DND-41 (cell line): ENCODE data around the gene DNAH8.

ENCODE experiments used
- ATAC-seq: fragments of 200-7000 bp; cut with Tn5 transposase; 3 replicates; pipeline ENCODE4 v1.9.1; 2021; ENCODE audit warnings: low read depth; ENCODE audit not compliant: insufficient read depth
- DNase-seq: peaks from one replicate; pipeline ENCODE4 v3.0.0-alpha.2; 2020
- H2AFZ ChIP-seq: 2 replicates; pipeline ENCODE4 v1.6.0; 2012; ENCODE audit warnings: low read depth, low read length
- H3K27ac ChIP-seq: 2 replicates; pipeline ENCODE4 v1.5.1; 2012; ENCODE audit warnings: low read length, inconsistent platforms
- H3K27me3 ChIP-seq: fragments of 200-600 bp; sonication (generic); 2 replicates; pipeline ENCODE4 v1.6.0; 2012; ENCODE audit warnings: low read length, mild to moderate bottlenecking, inconsistent platforms; ENCODE audit not compliant: insufficient read depth, poor library complexity
- H3K36me3 ChIP-seq: 2 replicates; pipeline ENCODE4 v1.5.1; 2012; ENCODE audit warnings: low read length, inconsistent platforms; ENCODE audit not compliant: insufficient read depth
- H3K4me1 ChIP-seq: 2 replicates; pipeline ENCODE4 v1.5.1; 2012; ENCODE audit warnings: mild to moderate bottlenecking, low read length; ENCODE audit not compliant: insufficient read depth
- H3K4me2 ChIP-seq: 2 replicates; pipeline ENCODE4 v1.6.0; 2012; ENCODE audit warnings: mild to moderate bottlenecking, moderate library complexity, low read length, inconsistent platforms; ENCODE audit not compliant: insufficient read depth
- H3K4me3 ChIP-seq, 2 experiments: fragments of 200-600 bp in 1 of 2; shearing (Covaris generic) in 1 of 2; 2 replicates each; pipeline ENCODE4 v1.5.1; 2012 to 2016; ENCODE audit warnings: inconsistent platforms in 2 of 2, low read length in 2 of 2, mild to moderate bottlenecking in 2 of 2, low read depth in 1 of 2, moderate library complexity in 1 of 2
- H3K79me2 ChIP-seq: 2 replicates; pipeline ENCODE4 v1.6.0; 2012; ENCODE audit warnings: low read length, inconsistent platforms; ENCODE audit not compliant: insufficient read depth
- H3K9ac ChIP-seq: 2 replicates; pipeline ENCODE4 v1.6.0; 2012; ENCODE audit warnings: low read depth, mild to moderate bottlenecking, inconsistent platforms, low read length, moderate library complexity
- H3K9me3 ChIP-seq: 2 replicates; pipeline ENCODE4 v1.5.1; 2012; ENCODE audit warnings: low read length, moderate library complexity, mild to moderate bottlenecking, inconsistent platforms; ENCODE audit not compliant: insufficient read depth, severe bottlenecking
- H4K20me1 ChIP-seq: 2 replicates; pipeline ENCODE4 v1.6.0; 2012; ENCODE audit warnings: low read length; ENCODE audit not compliant: insufficient read depth
- EZH2 ChIP-seq: IDR thresholded peaks from 3 replicates; pipeline ENCODE4 v1.6.1; 2012; ENCODE audit warnings: borderline replicate concordance, low read depth, mild to moderate bottlenecking, moderate library complexity, low read length, inconsistent platforms; ENCODE audit not compliant: severe bottlenecking
- TF ChIP-seq, protein P1 (sequence below): IDR thresholded peaks from 2 replicates; pipeline ENCODE4 v1.5.1; 2012; ENCODE audit warnings: borderline replicate concordance, low read length, moderate library complexity, mild to moderate bottlenecking; ENCODE audit not compliant: poor library complexity, severe bottlenecking; ENCODE audit errors: extremely low read depth

Gene DNAH8

DNA sequence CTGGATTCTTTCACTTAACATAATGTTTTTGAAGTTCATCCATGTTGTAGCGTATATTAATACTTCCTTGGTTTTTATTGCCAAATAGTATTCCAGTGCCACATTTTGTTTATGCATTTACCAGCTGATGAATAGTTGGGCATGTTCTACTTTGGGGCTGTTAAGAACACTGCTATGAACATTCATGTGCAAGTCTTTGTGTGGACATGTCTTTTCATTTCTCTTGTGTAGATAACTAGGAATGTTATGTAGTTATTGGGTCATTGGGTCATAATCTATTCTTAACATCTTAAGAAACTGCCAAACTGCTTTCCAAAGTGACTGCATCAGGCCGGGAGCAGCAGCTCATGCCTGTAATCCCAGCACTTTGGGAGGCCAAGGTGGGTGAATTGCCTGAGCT is 289.7 kb downstream of the DNAH8 start:
- no peaks in the 10 kb centered on the region for H4K20me1 ChIP-seq
- ATAC-seq, result no peak
- H3K4me1 ChIP-seq, result no peaks in the 10 kb centered on the region
- no peak overlapping the region for H3K4me3 ChIP-seq
- H3K27me3 ChIP-seq, result peaks cover 14% of the 10 kb centered on the region
- TF ChIP-seq, protein P1, sequence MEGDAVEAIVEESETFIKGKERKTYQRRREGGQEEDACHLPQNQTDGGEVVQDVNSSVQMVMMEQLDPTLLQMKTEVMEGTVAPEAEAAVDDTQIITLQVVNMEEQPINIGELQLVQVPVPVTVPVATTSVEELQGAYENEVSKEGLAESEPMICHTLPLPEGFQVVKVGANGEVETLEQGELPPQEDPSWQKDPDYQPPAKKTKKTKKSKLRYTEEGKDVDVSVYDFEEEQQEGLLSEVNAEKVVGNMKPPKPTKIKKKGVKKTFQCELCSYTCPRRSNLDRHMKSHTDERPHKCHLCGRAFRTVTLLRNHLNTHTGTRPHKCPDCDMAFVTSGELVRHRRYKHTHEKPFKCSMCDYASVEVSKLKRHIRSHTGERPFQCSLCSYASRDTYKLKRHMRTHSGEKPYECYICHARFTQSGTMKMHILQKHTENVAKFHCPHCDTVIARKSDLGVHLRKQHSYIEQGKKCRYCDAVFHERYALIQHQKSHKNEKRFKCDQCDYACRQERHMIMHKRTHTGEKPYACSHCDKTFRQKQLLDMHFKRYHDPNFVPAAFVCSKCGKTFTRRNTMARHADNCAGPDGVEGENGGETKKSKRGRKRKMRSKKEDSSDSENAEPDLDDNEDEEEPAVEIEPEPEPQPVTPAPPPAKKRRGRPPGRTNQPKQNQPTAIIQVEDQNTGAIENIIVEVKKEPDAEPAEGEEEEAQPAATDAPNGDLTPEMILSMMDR, result no peak
- no peak for TF ChIP-seq EZH2
- H3K27ac ChIP-seq, result no peak overlapping the region
- no peaks in the 10 kb centered on the region for H3K36me3 ChIP-seq
- H3K9ac ChIP-seq, result no peak overlapping the region
- no peak overlapping the region for H2AFZ ChIP-seq
- H3K4me2 ChIP-seq, result no peak overlapping the region
- DNase-seq, result no peak
- H3K9me3 ChIP-seq, result no peaks in the 10 kb centered on the region
- H3K79me2 ChIP-seq, result no peaks in the 10 kb centered on the region

DNA sequence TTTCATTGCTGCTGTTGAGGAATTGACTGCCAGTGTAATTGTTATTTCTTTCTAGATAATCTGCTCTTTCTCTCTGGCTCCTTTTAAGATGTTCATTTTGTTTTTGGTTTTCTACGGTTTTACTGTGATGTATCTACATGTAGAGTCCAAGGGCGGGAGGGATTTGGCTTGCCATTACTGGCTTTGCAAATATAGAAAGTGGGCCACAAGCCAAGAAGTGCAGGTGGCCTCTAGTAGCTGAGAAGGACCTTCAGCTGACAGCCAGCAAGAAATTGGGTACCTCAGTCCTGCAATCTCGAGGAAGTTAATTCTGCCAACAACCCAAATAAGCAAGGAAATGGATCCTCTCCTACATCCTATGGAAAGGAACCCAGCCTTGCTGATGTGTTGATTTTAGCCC is 290.7 kb downstream of the DNAH8 start:
- no peak for ATAC-seq

DNA sequence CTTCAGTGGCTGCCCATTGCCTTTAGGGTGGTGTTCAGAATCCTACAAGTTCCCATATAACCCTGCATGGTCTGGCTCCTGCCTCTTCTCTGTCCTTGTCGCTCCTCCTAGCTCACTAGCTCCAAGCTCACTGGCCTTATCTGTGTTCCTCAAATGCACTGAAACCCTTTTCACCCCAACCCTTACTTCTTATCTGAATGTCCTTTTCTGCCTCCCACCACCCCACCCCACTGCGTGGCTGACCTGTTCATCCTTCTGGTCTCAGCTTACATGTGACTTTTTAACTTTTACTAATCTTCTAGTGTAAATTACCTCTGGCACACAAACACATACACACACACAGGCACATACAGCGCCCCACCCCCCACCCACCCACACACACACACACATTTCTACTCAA is 292.5 kb downstream of the DNAH8 start:
- TF ChIP-seq, protein P1, result no peak
- no peak for TF ChIP-seq EZH2
- Histone ChIP-seq H3K4me1 (no peaks in the 10 kb centered on the region), H3K27ac (no peak overlapping the region), H3K4me3 (no peak overlapping the region), H3K9me3 (no peaks in the 10 kb centered on the region), H3K27me3 (peaks cover 16% of the 10 kb centered on the region), H3K79me2 (no peaks in the 10 kb centered on the region), H4K20me1 (no peaks in the 10 kb centered on the region), H3K9ac (no peak overlapping the region), H3K36me3 (no peaks in the 10 kb centered on the region), H2AFZ (no peak overlapping the region), H3K4me2 (no peak overlapping the region)
- ATAC-seq (no peak), DNase-seq (no peak)

More for the DNA sequence above, 290.7 kb downstream of the DNAH8 start:
- Histone ChIP-seq H2AFZ (no peak overlapping the region), H4K20me1 (no peaks in the 10 kb centered on the region), H3K4me2 (no peak overlapping the region), H3K36me3 (no peaks in the 10 kb centered on the region), H3K9me3 (no peaks in the 10 kb centered on the region), H3K4me3 (no peak overlapping the region), H3K4me1 (no peaks in the 10 kb centered on the region), H3K79me2 (no peaks in the 10 kb centered on the region), H3K27me3 (peaks cover 14% of the 10 kb centered on the region), H3K27ac (no peak overlapping the region), H3K9ac (no peak overlapping the region)
- TF ChIP-seq, protein P1, result no peak
- no peak for TF ChIP-seq EZH2
- no peak for DNase-seq

DNA sequence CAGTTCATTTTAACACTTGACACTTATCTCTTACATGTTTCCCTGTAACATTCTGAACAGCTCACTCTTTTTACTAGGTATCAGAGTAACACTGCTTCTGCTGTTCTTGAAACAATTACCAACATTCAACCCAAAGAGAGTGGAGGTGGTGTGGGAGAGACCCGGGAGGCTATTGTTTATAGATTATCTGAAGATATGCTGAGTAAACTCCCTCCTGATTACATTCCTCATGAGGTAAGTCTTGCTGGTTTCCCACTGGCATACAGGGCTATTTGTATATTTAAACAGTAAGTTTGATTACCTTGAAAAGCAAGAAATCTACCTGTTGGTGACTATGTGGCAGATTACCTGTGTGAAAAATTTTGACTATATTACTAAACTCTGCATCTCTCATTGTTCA is 293.6 kb downstream of the DNAH8 start:
- Histone ChIP-seq H4K20me1 (no peaks in the 10 kb centered on the region), H3K4me3 (no peak overlapping the region), H3K9me3 (no peaks in the 10 kb centered on the region), H3K79me2 (no peaks in the 10 kb centered on the region), H3K27me3 (peaks cover 16% of the 10 kb centered on the region), H3K9ac (no peak overlapping the region), H3K4me2 (no peak overlapping the region), H3K27ac (no peak overlapping the region), H2AFZ (no peak overlapping the region), H3K4me1 (no peaks in the 10 kb centered on the region), H3K36me3 (no peaks in the 10 kb centered on the region)
- ATAC-seq (no peak), DNase-seq (no peak)
- no peak for TF ChIP-seq EZH2
- TF ChIP-seq, protein P1, result no peak
